Measurements from ENCODE around the gene COQ9. TPM values are rescaled to one million over a fixed set of nuclear protein-coding genes. Genes with fewer than 3 reads are reported as not detected.

The COQ9 gene
- total and polyA plus RNA-seq, 2 of the 4 experiments (the other 2 are of a cell fraction): 57.9 to 58.5 TPM

DNA sequence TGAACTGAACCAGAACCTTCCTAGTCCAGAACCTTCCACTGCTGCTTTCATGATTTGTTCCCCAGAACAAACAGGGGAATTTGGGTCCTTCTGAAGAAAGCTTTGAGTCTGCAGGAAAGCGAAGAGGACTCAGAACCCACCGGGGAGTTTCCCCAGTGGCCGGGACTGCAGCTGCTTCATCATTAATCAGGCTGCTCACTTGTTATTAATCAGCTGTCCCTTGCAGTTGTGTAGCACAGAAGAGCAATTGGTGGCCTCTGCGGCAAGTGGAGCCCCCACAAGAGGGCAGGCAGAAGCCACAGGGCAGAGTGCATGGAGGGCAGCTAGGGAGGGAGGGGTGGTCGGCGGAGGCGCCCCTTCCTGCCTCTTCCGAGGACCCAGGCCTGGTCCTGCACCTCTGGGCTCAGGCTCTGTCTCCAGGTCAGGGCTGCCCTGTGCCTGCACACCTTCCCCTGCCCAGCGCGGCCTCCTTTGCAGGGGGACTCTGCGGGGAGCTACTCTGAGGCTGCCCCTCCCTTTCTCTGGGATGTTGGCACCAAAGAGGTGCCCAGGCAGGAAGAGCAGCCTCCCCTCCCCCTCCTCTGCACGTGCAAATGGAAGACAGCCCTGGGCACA is 35.8 kb upstream of the COQ9 start:
- Histone ChIP-seq H4K20me1 (ENCODE audit: insufficient read depth, low read length) (no peaks in the 10 kb centered on the region), H3K14ac (replicated peaks; ENCODE audit: low read depth, low read length) (no peak overlapping the region), H4K91ac (ENCODE audit: insufficient read depth, low read depth, low read length) (no peak overlapping the region), H3K79me1 (ENCODE audit: low read depth in 1 of 2, low read length in 2 of 2) (no peaks in the 10 kb centered on the region), H4K5ac (ENCODE audit: low read depth, low read length) (no peak overlapping the region), H2BK20ac (ENCODE audit: low read depth, low read length) (no peak overlapping the region), H3K9ac (ENCODE audit: low read depth, low read length) (no peak overlapping the region), H2AFZ (replicated peaks; ENCODE audit: low read length, poor library complexity) (peak overlapping the region; percentile 6), H3K27me3 (ENCODE audit: control insufficient read depth, insufficient read depth, low read length) (peaks cover 50% of the 10 kb centered on the region), H2BK5ac (ENCODE audit: low read depth, low read length, poor library complexity, severe bottlenecking) (no peak overlapping the region), H3K36me3 (ENCODE audit: control insufficient read depth, insufficient read depth, low read length) (no peaks in the 10 kb centered on the region), H3K27ac (ENCODE audit: insufficient read depth, low read length) (no peak overlapping the region), H3K4me1 (ENCODE audit: control insufficient read depth, insufficient read depth, low read length) (no peaks in the 10 kb centered on the region), H3K4me3 (ENCODE audit: insufficient read depth, low read depth, low read length) (no peak overlapping the region), H3K56ac (ENCODE audit: extremely low read depth, insufficient read depth, low read length) (no peak overlapping the region), H3K4ac (ENCODE audit: low read depth, low read length) (no peak overlapping the region), H3K9me1 (ENCODE audit: insufficient read depth, low read length) (no peaks in the 10 kb centered on the region), H4K8ac (ENCODE audit: low read depth in 2 of 2, low read length in 2 of 2) (no peak overlapping the region), H3K4me2 (ENCODE audit: low read depth, low read length) (no peak overlapping the region), H3K9me3 (ENCODE audit: control insufficient read depth, insufficient read depth, low read length) (no peaks in the 10 kb centered on the region), H2AK9ac (replicated peaks; ENCODE audit: low read depth, low read length, poor library complexity) (no peak overlapping the region), H2BK15ac (ENCODE audit: low read depth, low read length) (no peak overlapping the region), H3K23ac (ENCODE audit: low read depth, low read length) (no peak overlapping the region), H2AK5ac (ENCODE audit: low read depth, low read length) (no peak overlapping the region), H2BK120ac (ENCODE audit: low read depth, low read length) (no peak overlapping the region), H3K18ac (ENCODE audit: low read depth, low read length) (no peak overlapping the region)
- BruUV-seq (replicated peaks): no TSS peak
- no peak for ATAC-seq (ENCODE audit: low read depth)
- intact Hi-C loops (cut with micrococcal nuclease) (no loop called here), dilution Hi-C loops (cut with HindIII; ENCODE audit: low sequenced_read_pairs, unreplicated experiment) (no loop called here), in situ Hi-C loops (cut with MboI; ENCODE audit: low sequenced_read_pairs) (loop anchor here (10.0 kb wide), 1 partner anchor 327 kb away; no protein-coding TSS in a partner anchor)
- CTCF ChIA-PET: no interaction called here
- WGBS, 2 experiments (ENCODE audit: extremely low coverage in 2 of 2, insufficient read length in 1 of 2): 18% methylated on average over 2 of the region's 12 CpGs; no CpG with 5 or more reads in 1 of the 2 experiments
- no peak for DNase-seq
- POLR2A ChIA-PET (ENCODE audit: unreplicated experiment): no interaction called here
- TF ChIP-seq FOS (IDR thresholded peaks at IDR 0.05; ENCODE audit: low read depth, low read length): no peak
- no peak for TF ChIP-seq MAZ (IDR thresholded peaks at IDR 0.05; ENCODE audit: borderline replicate concordance, low read depth, low read length)
- no peak for TF ChIP-seq SMC3 (IDR thresholded peaks at IDR 0.05; ENCODE audit: low read depth, low read length)
- TF ChIP-seq CHD1 (IDR thresholded peaks at IDR 0.05; ENCODE audit: low read depth, low read length): no peak
- TF ChIP-seq, protein P1, sequence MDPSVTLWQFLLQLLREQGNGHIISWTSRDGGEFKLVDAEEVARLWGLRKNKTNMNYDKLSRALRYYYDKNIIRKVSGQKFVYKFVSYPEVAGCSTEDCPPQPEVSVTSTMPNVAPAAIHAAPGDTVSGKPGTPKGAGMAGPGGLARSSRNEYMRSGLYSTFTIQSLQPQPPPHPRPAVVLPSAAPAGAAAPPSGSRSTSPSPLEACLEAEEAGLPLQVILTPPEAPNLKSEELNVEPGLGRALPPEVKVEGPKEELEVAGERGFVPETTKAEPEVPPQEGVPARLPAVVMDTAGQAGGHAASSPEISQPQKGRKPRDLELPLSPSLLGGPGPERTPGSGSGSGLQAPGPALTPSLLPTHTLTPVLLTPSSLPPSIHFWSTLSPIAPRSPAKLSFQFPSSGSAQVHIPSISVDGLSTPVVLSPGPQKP (IDR thresholded peaks at IDR 0.05; ENCODE audit: borderline replicate concordance, low read depth, low read length): no peak
- TF ChIP-seq POLR2A (IDR thresholded peaks at IDR 0.05; ENCODE audit: low read depth, low read length): no peak
- TF ChIP-seq BHLHE40 (IDR thresholded peaks at IDR 0.05; ENCODE audit: low read depth, low read length): no peak
- no peak for TF ChIP-seq MXI1 (IDR thresholded peaks at IDR 0.05; ENCODE audit: borderline replicate concordance, low read depth, low read length)
- TF ChIP-seq RFX5 (IDR thresholded peaks at IDR 0.05; ENCODE audit: low read depth, low read length): no peak
- TF ChIP-seq, protein P2, sequence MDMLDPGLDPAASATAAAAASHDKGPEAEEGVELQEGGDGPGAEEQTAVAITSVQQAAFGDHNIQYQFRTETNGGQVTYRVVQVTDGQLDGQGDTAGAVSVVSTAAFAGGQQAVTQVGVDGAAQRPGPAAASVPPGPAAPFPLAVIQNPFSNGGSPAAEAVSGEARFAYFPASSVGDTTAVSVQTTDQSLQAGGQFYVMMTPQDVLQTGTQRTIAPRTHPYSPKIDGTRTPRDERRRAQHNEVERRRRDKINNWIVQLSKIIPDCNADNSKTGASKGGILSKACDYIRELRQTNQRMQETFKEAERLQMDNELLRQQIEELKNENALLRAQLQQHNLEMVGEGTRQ (IDR thresholded peaks at IDR 0.05; ENCODE audit: low read depth, low read length): no peak
